CD4-positive, CD25-positive, alpha-beta regulatory T cell (primary cell): Measurements from ENCODE around the gene FOXL2. TPM values are rescaled to one million over a fixed set of nuclear protein-coding genes. Genes with fewer than 3 reads are reported as not detected.

Experiments
- ATAC-seq, 2 donors: fragments of 150-1000 bp; cut with Tn5 transposase; one replicate each; pipeline ENCODE4 v1.10.0; 2021; ENCODE audit warnings: low read depth in 2 of 2, moderate number of reproducible peaks in 2 of 2, moderate library complexity in 1 of 2
- DNase-seq, 3 donors: peaks; one replicate each; pipeline versions ENCODE4 v3.0.0 to v3.0.0-alpha.2; 2012 to 2022; ENCODE audit warnings: mixed read lengths in 1 of 3
- H3K27ac ChIP-seq: one replicate; pipeline ENCODE4 v1.7.0; 2013; ENCODE audit warnings: mild to moderate bottlenecking, low read length; ENCODE audit not compliant: insufficient read depth, poor library complexity, severe bottlenecking
- H3K27me3 ChIP-seq: one replicate; pipeline ENCODE4 v1.7.0; 2013; ENCODE audit warnings: low read length; ENCODE audit not compliant: control insufficient read depth, insufficient read depth
- H3K36me3 ChIP-seq: one replicate; pipeline ENCODE4 v1.7.0; 2013; ENCODE audit warnings: mild to moderate bottlenecking, low read length, moderate library complexity; ENCODE audit not compliant: control insufficient read depth, insufficient read depth
- H3K4me1 ChIP-seq: 2 replicates; pipeline ENCODE4 v1.7.0; 2013; ENCODE audit warnings: mild to moderate bottlenecking, low read length; ENCODE audit not compliant: insufficient read depth, control insufficient read depth, poor library complexity, severe bottlenecking
- H3K4me3 ChIP-seq: one replicate; pipeline ENCODE4 v1.7.0; 2013; ENCODE audit warnings: low read depth, mild to moderate bottlenecking, low read length, moderate library complexity
- H3K9me3 ChIP-seq, 2 experiments: 1 replicate in 1 of 2; 2 replicates in 1 of 2; pipeline ENCODE4 v1.7.0; 2013; ENCODE audit warnings: low read length in 2 of 2, mild to moderate bottlenecking in 1 of 2, moderate library complexity in 1 of 2; ENCODE audit not compliant: control insufficient read depth in 2 of 2
- H3K27ac Mint-ChIP-seq, 3 donors: one replicate each; pipeline ENCODE4 v1.8.0; 2020 to 2022; ENCODE audit warnings: mild to moderate bottlenecking in 3 of 3, mixed read lengths in 3 of 3, moderate library complexity in 2 of 3
- H3K27me3 Mint-ChIP-seq: one replicate; pipeline ENCODE4 v1.8.0; 2022; ENCODE audit warnings: mild to moderate bottlenecking, mixed read lengths
- H3K36me3 Mint-ChIP-seq: one replicate; pipeline ENCODE4 v1.8.0; 2020; ENCODE audit warnings: mixed read lengths
- H3K4me1 Mint-ChIP-seq, 4 donors: one replicate each; pipeline ENCODE4 v1.8.0; 2020 to 2022; ENCODE audit warnings: mixed read lengths in 4 of 4, mild to moderate bottlenecking in 1 of 4
- H3K4me3 Mint-ChIP-seq, 4 donors: one replicate each; pipeline ENCODE4 v1.8.0; 2020 to 2022; ENCODE audit warnings: mild to moderate bottlenecking in 4 of 4, mixed read lengths in 4 of 4, moderate library complexity in 3 of 4
- H3K9me3 Mint-ChIP-seq, 7 donors: one replicate each; pipeline ENCODE4 v1.8.0; 2020 to 2022; ENCODE audit warnings: mixed read lengths in 7 of 7, mild to moderate bottlenecking in 3 of 7, moderate library complexity in 2 of 7
- polyA plus RNA-seq, 4 donors: library from polyadenylated mRNA; unstranded; fragments of 300-500 nt; fragmentation: Illumina TruSeq; gene quantifications; one replicate each; pipeline ENCODE4 v1.2.3, GENCODE V29; 2021
- total RNA-seq: library from RNA; stranded (reverse); gene quantifications from one replicate; pipeline ENCODE4 v1.2.3, GENCODE V29; 2022

Gene FOXL2
- total and polyA plus RNA-seq, 5 donors from 2014 or later = not detected

GRCh38 chr3:138939561-138940241 lies 7.2 kb downstream of the FOXL2 start:
- H3K4me3 Mint-ChIP-seq = peak overlapping the region in 1 of 4 donors; percentile 29

DNA sequence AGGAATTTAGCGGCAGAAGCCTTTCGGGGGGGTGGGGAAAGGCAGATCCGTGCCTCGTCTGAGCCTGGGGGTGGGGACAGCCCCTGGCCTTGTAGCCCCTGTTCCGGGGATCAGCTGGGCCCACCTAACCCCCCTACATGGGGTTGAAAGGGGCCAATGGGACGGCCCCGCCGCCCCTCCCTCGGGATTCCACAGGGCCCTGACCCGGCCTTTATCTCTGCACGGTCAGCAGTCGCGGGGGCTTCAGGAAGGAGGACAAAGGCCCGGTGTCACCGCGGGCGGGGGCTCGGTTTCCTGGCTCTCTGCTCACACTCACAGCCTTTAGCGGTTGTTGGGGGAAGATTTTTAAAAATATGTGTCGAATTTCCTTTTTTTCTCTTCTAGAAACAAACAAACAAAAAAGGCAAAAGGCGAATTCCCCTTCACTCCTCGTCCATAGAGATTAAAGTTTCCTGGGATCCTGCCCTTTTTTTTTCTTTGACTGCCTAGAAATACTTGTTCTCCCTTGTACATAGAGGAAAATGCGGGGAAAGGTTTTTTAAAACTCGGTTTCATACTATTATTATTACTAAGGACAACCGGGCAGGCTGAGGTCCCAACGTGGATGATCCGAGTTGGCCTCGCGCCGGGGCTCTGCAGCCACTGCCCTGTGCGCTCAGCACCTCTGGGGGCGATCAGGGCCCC lies 7.9 kb downstream of the FOXL2 start:
- Histone ChIP-seq H3K4me3 (no peak overlapping the region), H3K27ac (no peak overlapping the region), H3K4me1 (peaks cover 43% of the 10 kb centered on the region), H3K9me3 (no peaks in the 10 kb centered on the region), H3K36me3 (no peaks in the 10 kb centered on the region), H3K27me3 (peaks cover 51% of the 10 kb centered on the region)
- Mint-ChIP-seq H3K9me3 (peaks cover 0 to 3% (median 0%) of the 10 kb centered on the region in 7 donors), H3K4me1 (peaks cover 10 to 44% (median 21%) of the 10 kb centered on the region in 4 donors), H3K27ac (no peak overlapping the region), H3K27me3 (peaks cover 100% of the 10 kb centered on the region), H3K4me3 (peak overlapping the region in 1 of 4 donors; percentile 76), H3K36me3 (no peaks in the 10 kb centered on the region)
- ATAC-seq = no peak
- no peak for DNase-seq

More at GRCh38 chr3:138939561-138940241, 7.2 kb downstream of the FOXL2 start:
- H3K27ac Mint-ChIP-seq = no peak overlapping the region
- H3K36me3 ChIP-seq = no peaks in the 10 kb centered on the region
- H3K9me3 ChIP-seq = no peaks in the 10 kb centered on the region
- peaks cover 0 to 3% (median 0%) of the 10 kb centered on the region in 7 donors for H3K9me3 Mint-ChIP-seq
- ATAC-seq = no peak
- H3K27ac ChIP-seq = no peak overlapping the region
- H3K36me3 Mint-ChIP-seq = no peaks in the 10 kb centered on the region
- peaks cover 15 to 50% (median 24%) of the 10 kb centered on the region in 4 donors for H3K4me1 Mint-ChIP-seq
- peaks cover 49% of the 10 kb centered on the region for H3K27me3 ChIP-seq
- H3K4me3 ChIP-seq = no peak overlapping the region
- H3K4me1 ChIP-seq = peaks cover 49% of the 10 kb centered on the region
- no peak for DNase-seq
- H3K27me3 Mint-ChIP-seq = peaks cover 100% of the 10 kb centered on the region

DNA sequence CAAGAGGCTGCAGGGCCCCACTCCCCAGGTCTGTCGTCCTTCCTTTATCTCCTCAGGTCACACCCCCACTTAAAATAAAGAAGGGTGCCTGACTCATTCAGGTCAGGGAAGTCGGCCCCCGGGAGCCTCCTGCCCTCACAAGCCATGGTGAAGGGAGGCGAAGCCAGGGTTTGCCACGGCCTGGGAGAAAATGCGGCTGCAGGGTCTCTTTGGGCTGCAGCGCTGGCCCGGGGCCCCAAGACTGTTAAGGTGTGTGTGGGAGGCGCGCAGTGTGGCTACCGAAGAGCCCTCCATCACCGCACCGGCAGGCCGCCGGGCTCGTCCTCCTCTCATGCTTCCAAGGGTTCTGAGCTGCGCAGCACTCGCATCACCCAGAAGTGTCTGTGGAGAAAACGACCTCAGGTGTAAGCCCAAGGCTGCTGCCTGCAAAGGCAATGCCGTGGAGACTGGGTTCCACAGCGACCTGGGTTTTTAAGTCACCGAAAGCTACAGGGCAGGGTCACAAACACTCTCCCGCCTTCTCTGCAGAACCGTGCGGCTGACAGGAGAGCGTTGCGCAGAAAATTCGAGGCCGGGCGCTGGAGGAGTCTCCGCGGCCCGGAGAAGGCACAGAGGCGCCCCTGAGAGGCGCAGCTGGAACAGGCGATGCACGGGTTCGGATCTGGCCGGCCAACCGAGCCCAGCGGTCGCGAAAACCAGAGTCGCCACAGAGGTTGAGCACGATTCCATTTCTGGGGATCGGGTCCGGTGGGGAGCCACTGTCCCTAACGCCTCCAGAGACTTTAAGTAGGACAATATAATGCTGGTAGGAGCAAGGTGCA lies 8.7 kb downstream of the FOXL2 start:
- ATAC-seq (no peak), DNase-seq (no peak)
- Mint-ChIP-seq H3K9me3 (peaks cover 0 to 3% (median 0%) of the 10 kb centered on the region in 7 donors), H3K36me3 (no peaks in the 10 kb centered on the region), H3K27ac (no peak overlapping the region), H3K4me1 (peaks cover 5 to 36% (median 14%) of the 10 kb centered on the region in 4 donors), H3K4me3 (peak overlapping the region in 2 of 4 donors; percentile 76 to 78), H3K27me3 (peaks cover 99% of the 10 kb centered on the region)
- no peaks in the 10 kb centered on the region for H3K36me3 ChIP-seq
- H3K4me3 ChIP-seq = no peak overlapping the region
- peaks cover 43% of the 10 kb centered on the region for H3K4me1 ChIP-seq
- peaks cover 46% of the 10 kb centered on the region for H3K27me3 ChIP-seq
- no peak overlapping the region for H3K27ac ChIP-seq
- H3K9me3 ChIP-seq = no peaks in the 10 kb centered on the region

GRCh38 chr3:138937690-138938055 lies 9.3 kb downstream of the FOXL2 start:
- H3K4me1 ChIP-seq = peaks cover 43% of the 10 kb centered on the region
- Mint-ChIP-seq H3K9me3 (peaks cover 0 to 3% (median 0%) of the 10 kb centered on the region in 7 donors), H3K4me1 (peaks cover 5 to 36% (median 14%) of the 10 kb centered on the region in 4 donors), H3K36me3 (no peaks in the 10 kb centered on the region), H3K4me3 (peak overlapping the region in 3 of 4 donors; percentile 1 to 76 (median 26)), H3K27ac (no peak overlapping the region), H3K27me3 (peaks cover 99% of the 10 kb centered on the region)
- no peaks in the 10 kb centered on the region for H3K36me3 ChIP-seq
- peaks cover 43% of the 10 kb centered on the region for H3K27me3 ChIP-seq
- ATAC-seq = peak in 1 of 2 donors; percentile 36
- no peak overlapping the region for H3K4me3 ChIP-seq
- no peak overlapping the region for H3K27ac ChIP-seq
- no peaks in the 10 kb centered on the region for H3K9me3 ChIP-seq
- no peak for DNase-seq

DNA sequence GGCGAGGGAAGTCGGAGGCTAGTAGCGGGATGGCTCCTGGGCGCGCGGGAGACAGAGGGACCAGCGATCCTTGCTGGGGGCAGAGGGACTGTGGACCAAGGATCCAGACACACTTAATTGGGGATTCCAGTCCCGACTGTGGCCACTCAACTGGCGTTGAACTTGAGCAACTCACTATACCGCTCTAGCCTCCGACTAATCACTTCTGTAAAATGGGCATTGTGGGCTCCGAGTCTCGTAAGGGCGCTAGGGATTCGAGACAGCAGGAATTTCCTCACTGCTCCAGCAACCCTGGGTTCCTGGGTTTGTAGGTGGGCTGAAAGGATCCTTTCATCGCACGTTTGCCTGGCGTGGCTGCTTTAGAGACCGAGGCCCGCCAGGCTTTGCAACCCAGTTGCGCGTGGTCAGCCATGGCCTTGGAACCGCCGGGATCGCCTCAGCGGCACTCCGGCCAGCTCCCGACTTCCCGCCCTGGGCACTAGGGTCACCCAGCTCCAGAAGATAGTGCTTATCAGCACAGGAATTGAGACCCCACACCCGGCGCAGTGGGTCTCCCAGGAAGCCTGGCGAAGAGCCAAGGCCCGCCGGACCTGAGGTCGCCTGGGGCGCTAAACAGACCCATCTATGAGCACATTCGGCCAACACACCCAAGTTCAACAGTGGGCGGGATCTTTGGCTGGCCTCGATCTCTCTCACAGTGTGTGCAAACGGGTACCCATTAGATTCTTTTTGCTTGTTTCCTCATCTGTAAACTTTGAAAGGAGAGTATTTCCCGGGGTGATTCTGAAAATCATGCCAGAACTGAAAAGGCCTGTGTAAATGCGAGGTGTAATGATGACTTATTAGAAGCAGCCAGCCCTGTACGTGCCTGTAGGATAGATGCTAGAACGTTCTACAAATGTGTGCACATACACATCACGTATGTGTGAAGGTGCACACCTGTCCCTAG lies 9.9 kb downstream of the FOXL2 start:
- no peak for ATAC-seq
- peaks cover 36% of the 10 kb centered on the region for H3K27me3 ChIP-seq
- H3K4me3 ChIP-seq = no peak overlapping the region
- no peaks in the 10 kb centered on the region for H3K36me3 ChIP-seq
- no peak overlapping the region for H3K27ac ChIP-seq
- Mint-ChIP-seq H3K27me3 (peaks cover 97% of the 10 kb centered on the region), H3K4me3 (peak overlapping the region; percentile 64 to 78 (median 73)), H3K36me3 (no peaks in the 10 kb centered on the region), H3K9me3 (peaks cover 0 to 1% (median 0%) of the 10 kb centered on the region in 7 donors), H3K4me1 (peaks cover 5 to 36% (median 14%) of the 10 kb centered on the region in 4 donors), H3K27ac (no peak overlapping the region)
- DNase-seq = no peak
- H3K4me1 ChIP-seq = peaks cover 43% of the 10 kb centered on the region
- no peaks in the 10 kb centered on the region for H3K9me3 ChIP-seq

DNA sequence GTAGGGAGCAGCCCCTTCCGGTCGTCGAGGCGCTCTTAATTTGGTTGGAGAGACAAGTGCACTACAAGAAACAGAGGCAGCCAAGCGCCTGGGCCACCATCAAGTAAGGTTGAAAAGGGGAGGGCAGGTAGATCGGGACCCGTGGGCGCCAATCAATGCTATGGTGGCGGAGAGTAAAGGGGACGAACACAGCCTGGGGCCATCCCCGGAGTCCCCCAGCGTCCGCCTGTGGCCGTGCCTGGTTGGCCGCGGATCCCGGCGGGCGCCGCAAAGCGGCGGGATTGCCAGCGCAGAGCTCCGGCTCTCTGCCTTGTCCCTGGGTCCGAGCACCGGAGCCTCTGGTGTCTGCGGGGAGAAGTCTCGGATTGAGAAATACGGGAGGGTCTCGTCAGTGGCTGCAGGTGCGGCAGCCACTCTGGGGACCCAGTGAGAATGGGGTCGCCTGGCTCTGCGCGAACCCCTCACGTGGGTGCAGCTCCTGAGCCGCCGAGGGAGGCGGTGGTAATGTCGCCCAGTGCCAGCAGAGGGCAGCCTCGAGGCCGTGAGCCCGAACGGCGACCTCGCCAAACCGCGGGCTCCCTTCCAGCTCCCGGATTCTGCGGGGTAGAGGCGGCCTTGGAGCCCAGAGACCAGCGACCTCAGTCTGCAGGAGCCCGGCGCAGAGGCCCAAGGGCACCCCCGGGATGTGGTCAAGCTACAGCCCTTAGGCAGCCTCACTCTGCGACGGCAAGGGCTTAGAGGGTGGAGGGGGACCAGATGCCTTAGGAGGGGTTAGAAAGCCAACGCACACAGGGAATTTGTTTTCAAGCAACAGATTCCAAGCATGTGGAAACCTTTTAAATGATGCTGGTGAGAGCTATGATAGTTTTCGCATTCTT lies 10.8 kb downstream of the FOXL2 start:
- Mint-ChIP-seq H3K36me3 (no peaks in the 10 kb centered on the region), H3K9me3 (peaks cover 0 to 1% (median 0%) of the 10 kb centered on the region in 7 donors), H3K4me1 (peaks cover 5 to 36% (median 14%) of the 10 kb centered on the region in 4 donors), H3K27me3 (peaks cover 95% of the 10 kb centered on the region), H3K4me3 (peak overlapping the region; percentile 70 to 81 (median 77)), H3K27ac (no peak overlapping the region)
- Histone ChIP-seq H3K27ac (no peak overlapping the region), H3K4me3 (peak overlapping the region; percentile 24), H3K9me3 (no peaks in the 10 kb centered on the region), H3K4me1 (peaks cover 43% of the 10 kb centered on the region), H3K36me3 (no peaks in the 10 kb centered on the region), H3K27me3 (peaks cover 28% of the 10 kb centered on the region)
- ATAC-seq (peak; percentile 70 to 74), DNase-seq (peak; percentile 45 to 63 (median 52))
